K562 (cell line): ENCODE results near the gene CSNK1A1. TPM values are rescaled to one million over a fixed set of nuclear protein-coding genes. Genes with fewer than 3 reads are reported as not detected.

Source experiments
- HMGN3 ChIP-seq: IDR thresholded peaks from 2 replicates; pipeline ENCODE4 v1.6.1; 2011; ENCODE audit warnings: borderline replicate concordance, low read depth, mild to moderate bottlenecking, mixed read lengths, low read length; ENCODE audit not compliant: insufficient read length; ENCODE audit errors: extremely low read depth
- RFX1 ChIP-seq: fragments of 450-650 bp; IDR thresholded peaks from 2 replicates; pipeline ENCODE4 v1.6.1; 2016; ENCODE audit warnings: mild to moderate bottlenecking, moderate library complexity
- TCF7L2 ChIP-seq: fragments of 150-350 bp; IDR thresholded peaks from 2 replicates; pipeline ENCODE4 v1.6.1; 2016; ENCODE audit warnings: low read depth, mild to moderate bottlenecking, low read length, moderate library complexity
- TSC22D4 ChIP-seq: fragments of 450-650 bp; IDR thresholded peaks from 2 replicates; pipeline ENCODE4 v1.6.1; 2016; ENCODE audit warnings: missing genetic modification characterization, missing biosample characterization, control low read depth
- polyA plus RNA-seq, 8 experiments: library from polyadenylated mRNA; depleted of rRNA in 4 of 8; stranded (reverse) in 5 of 8; unstranded in 3 of 8; fragments of >200 nt; fragmentation: Nextera tagmentation in 2 of 8; fragmentation: Illumina TruSeq in 1 of 8; extraction: Ambion mirVana in 2 of 8; extraction: Trizol in 1 of 8; gene quantifications; 2 replicates each; pipeline versions ENCODE4 v1.2.1 to v1.2.3, GENCODE V29; 2011 to 2014; ENCODE audit warnings: inconsistent platforms in 1 of 8, missing spikeins in 1 of 8
- total RNA-seq, 7 experiments: library from RNA; depleted of rRNA in 6 of 7; stranded (reverse); fragments of >200 nt in 6 of 7; fragmentation: Illumina TruSeq in 2 of 7; extraction: Trizol in 2 of 7; gene quantifications; 2 replicates each; pipeline versions ENCODE4 v1.2.1 to v1.2.3, GENCODE V29; 2011 to 2021; ENCODE audit warnings: low replicate concordance in 1 of 7
- TF ChIP-seq, protein P1 (sequence below): IDR thresholded peaks from 3 replicates; pipeline ENCODE4 v1.6.1; 2011; ENCODE audit warnings: borderline replicate concordance, mild to moderate bottlenecking, moderate library complexity; ENCODE audit not compliant: insufficient read length; ENCODE audit errors: extremely low read depth
- TF ChIP-seq, protein P2 (sequence below): fragments of 250-450 bp; sonication (Bioruptor Pico); IDR thresholded peaks from 2 replicates; pipeline ENCODE4 v1.8.0; 2022; ENCODE audit warnings: inconsistent platforms, mild to moderate bottlenecking, moderate library complexity, borderline replicate concordance
- TF ChIP-seq, protein P3 (sequence below): fragments of 450-650 bp; IDR thresholded peaks from 2 replicates; pipeline ENCODE4 v1.6.1; 2016; ENCODE audit warnings: antibody characterized with exemption
- TF ChIP-seq, protein P4 (sequence below): fragments of 200-600 bp; sonication (generic); IDR thresholded peaks from one replicate; pipeline ENCODE4 v1.6.1; 2012; ENCODE audit warnings: mild to moderate bottlenecking, low read depth, low read length, inconsistent platforms

CSNK1A1 gene
- total and polyA plus RNA-seq, 9 of the 15 experiments (the other 6 are each of a cell fraction or from before 2014, with no cell fraction given): 49.1 to 196 (median 154) TPM

- TF ChIP-seq, protein P1, sequence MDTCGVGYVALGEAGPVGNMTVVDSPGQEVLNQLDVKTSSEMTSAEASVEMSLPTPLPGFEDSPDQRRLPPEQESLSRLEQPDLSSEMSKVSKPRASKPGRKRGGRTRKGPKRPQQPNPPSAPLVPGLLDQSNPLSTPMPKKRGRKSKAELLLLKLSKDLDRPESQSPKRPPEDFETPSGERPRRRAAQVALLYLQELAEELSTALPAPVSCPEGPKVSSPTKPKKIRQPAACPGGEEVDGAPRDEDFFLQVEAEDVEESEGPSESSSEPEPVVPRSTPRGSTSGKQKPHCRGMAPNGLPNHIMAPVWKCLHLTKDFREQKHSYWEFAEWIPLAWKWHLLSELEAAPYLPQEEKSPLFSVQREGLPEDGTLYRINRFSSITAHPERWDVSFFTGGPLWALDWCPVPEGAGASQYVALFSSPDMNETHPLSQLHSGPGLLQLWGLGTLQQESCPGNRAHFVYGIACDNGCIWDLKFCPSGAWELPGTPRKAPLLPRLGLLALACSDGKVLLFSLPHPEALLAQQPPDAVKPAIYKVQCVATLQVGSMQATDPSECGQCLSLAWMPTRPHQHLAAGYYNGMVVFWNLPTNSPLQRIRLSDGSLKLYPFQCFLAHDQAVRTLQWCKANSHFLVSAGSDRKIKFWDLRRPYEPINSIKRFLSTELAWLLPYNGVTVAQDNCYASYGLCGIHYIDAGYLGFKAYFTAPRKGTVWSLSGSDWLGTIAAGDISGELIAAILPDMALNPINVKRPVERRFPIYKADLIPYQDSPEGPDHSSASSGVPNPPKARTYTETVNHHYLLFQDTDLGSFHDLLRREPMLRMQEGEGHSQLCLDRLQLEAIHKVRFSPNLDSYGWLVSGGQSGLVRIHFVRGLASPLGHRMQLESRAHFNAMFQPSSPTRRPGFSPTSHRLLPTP: no peak
- TF ChIP-seq, protein P2, sequence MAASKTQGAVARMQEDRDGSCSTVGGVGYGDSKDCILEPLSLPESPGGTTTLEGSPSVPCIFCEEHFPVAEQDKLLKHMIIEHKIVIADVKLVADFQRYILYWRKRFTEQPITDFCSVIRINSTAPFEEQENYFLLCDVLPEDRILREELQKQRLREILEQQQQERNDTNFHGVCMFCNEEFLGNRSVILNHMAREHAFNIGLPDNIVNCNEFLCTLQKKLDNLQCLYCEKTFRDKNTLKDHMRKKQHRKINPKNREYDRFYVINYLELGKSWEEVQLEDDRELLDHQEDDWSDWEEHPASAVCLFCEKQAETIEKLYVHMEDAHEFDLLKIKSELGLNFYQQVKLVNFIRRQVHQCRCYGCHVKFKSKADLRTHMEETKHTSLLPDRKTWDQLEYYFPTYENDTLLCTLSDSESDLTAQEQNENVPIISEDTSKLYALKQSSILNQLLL (CRISPR knock-in tag): no peak
- TF ChIP-seq TSC22D4 (tag): no peak
- TF ChIP-seq, protein P3, sequence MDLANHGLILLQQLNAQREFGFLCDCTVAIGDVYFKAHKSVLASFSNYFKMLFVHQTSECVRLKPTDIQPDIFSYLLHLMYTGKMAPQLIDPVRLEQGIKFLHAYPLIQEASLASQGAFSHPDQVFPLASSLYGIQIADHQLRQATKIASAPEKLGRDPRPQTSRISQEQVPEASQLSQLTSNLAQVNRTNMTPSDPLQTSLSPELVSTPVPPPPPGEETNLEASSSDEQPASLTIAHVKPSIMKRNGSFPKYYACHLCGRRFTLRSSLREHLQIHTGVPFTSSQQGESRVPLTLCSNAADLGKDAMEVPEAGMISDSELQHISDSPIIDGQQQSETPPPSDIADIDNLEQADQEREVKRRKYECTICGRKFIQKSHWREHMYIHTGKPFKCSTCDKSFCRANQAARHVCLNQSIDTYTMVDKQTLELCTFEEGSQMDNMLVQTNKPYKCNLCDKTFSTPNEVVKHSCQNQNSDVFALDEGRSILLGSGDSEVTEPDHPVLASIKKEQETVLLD: no peak
- no peak for TF ChIP-seq TCF7L2
- TF ChIP-seq, protein P4, sequence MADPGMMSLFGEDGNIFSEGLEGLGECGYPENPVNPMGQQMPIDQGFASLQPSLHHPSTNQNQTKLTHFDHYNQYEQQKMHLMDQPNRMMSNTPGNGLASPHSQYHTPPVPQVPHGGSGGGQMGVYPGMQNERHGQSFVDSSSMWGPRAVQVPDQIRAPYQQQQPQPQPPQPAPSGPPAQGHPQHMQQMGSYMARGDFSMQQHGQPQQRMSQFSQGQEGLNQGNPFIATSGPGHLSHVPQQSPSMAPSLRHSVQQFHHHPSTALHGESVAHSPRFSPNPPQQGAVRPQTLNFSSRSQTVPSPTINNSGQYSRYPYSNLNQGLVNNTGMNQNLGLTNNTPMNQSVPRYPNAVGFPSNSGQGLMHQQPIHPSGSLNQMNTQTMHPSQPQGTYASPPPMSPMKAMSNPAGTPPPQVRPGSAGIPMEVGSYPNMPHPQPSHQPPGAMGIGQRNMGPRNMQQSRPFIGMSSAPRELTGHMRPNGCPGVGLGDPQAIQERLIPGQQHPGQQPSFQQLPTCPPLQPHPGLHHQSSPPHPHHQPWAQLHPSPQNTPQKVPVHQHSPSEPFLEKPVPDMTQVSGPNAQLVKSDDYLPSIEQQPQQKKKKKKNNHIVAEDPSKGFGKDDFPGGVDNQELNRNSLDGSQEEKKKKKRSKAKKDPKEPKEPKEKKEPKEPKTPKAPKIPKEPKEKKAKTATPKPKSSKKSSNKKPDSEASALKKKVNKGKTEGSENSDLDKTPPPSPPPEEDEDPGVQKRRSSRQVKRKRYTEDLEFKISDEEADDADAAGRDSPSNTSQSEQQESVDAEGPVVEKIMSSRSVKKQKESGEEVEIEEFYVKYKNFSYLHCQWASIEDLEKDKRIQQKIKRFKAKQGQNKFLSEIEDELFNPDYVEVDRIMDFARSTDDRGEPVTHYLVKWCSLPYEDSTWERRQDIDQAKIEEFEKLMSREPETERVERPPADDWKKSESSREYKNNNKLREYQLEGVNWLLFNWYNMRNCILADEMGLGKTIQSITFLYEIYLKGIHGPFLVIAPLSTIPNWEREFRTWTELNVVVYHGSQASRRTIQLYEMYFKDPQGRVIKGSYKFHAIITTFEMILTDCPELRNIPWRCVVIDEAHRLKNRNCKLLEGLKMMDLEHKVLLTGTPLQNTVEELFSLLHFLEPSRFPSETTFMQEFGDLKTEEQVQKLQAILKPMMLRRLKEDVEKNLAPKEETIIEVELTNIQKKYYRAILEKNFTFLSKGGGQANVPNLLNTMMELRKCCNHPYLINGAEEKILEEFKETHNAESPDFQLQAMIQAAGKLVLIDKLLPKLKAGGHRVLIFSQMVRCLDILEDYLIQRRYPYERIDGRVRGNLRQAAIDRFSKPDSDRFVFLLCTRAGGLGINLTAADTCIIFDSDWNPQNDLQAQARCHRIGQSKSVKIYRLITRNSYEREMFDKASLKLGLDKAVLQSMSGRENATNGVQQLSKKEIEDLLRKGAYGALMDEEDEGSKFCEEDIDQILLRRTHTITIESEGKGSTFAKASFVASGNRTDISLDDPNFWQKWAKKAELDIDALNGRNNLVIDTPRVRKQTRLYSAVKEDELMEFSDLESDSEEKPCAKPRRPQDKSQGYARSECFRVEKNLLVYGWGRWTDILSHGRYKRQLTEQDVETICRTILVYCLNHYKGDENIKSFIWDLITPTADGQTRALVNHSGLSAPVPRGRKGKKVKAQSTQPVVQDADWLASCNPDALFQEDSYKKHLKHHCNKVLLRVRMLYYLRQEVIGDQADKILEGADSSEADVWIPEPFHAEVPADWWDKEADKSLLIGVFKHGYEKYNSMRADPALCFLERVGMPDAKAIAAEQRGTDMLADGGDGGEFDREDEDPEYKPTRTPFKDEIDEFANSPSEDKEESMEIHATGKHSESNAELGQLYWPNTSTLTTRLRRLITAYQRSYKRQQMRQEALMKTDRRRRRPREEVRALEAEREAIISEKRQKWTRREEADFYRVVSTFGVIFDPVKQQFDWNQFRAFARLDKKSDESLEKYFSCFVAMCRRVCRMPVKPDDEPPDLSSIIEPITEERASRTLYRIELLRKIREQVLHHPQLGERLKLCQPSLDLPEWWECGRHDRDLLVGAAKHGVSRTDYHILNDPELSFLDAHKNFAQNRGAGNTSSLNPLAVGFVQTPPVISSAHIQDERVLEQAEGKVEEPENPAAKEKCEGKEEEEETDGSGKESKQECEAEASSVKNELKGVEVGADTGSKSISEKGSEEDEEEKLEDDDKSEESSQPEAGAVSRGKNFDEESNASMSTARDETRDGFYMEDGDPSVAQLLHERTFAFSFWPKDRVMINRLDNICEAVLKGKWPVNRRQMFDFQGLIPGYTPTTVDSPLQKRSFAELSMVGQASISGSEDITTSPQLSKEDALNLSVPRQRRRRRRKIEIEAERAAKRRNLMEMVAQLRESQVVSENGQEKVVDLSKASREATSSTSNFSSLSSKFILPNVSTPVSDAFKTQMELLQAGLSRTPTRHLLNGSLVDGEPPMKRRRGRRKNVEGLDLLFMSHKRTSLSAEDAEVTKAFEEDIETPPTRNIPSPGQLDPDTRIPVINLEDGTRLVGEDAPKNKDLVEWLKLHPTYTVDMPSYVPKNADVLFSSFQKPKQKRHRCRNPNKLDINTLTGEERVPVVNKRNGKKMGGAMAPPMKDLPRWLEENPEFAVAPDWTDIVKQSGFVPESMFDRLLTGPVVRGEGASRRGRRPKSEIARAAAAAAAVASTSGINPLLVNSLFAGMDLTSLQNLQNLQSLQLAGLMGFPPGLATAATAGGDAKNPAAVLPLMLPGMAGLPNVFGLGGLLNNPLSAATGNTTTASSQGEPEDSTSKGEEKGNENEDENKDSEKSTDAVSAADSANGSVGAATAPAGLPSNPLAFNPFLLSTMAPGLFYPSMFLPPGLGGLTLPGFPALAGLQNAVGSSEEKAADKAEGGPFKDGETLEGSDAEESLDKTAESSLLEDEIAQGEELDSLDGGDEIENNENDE: no peak
- TF ChIP-seq HMGN3: no peak
- no peak for TF ChIP-seq RFX1
These were observed 102.2 kb downstream of the CSNK1A1 start (continued) for GRCh38 chr5:149448831-149449714.
